ENCODE measurements around the gene PRAMEF7.
"Not testable (repeated sequence)": the region's sequence is repeated elsewhere in the genome, so short reads cannot be mapped to it uniquely, and the experiment has no call there.

DNA sequence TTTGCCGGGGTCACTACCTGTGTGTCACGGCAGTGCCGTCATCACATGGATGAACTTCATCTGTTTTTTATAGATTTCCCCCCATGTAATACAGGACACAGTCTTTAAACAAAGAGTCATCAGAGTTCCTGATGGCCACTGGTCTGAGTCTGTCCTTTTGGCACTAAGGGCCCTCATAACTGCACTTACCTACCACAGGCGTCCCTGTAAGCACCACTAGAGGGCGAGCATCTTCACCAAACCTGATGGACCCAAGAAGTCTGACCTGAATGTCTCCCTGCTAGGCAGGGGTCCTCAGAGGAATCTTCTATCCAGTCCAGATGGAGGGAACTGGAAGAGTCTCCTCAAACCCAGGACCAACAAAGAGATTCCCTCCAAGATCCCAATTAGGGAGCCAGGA is 8.0 kb downstream of the PRAMEF7 start:
- not testable (repeated sequence) for TF ChIP-seq POLR2A, POLR2AphosphoS5 (IDR thresholded peaks at IDR 0.05)
- TF ChIP-seq, protein P1, sequence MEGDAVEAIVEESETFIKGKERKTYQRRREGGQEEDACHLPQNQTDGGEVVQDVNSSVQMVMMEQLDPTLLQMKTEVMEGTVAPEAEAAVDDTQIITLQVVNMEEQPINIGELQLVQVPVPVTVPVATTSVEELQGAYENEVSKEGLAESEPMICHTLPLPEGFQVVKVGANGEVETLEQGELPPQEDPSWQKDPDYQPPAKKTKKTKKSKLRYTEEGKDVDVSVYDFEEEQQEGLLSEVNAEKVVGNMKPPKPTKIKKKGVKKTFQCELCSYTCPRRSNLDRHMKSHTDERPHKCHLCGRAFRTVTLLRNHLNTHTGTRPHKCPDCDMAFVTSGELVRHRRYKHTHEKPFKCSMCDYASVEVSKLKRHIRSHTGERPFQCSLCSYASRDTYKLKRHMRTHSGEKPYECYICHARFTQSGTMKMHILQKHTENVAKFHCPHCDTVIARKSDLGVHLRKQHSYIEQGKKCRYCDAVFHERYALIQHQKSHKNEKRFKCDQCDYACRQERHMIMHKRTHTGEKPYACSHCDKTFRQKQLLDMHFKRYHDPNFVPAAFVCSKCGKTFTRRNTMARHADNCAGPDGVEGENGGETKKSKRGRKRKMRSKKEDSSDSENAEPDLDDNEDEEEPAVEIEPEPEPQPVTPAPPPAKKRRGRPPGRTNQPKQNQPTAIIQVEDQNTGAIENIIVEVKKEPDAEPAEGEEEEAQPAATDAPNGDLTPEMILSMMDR (IDR thresholded peaks at IDR 0.05) = not testable (repeated sequence)

Measured in sigmoid colon (tissue), 4 donors.